Heart left ventricle (tissue), 13 donors: Measurements from ENCODE around the gene NDUFAF2.

ENCODE experiments used
- CTCF ChIP-seq, 12 donors: fragments of 200-600 bp; sonication (generic) in 4 of 12; IDR thresholded peaks; one replicate each; pipeline versions ENCODE4 v1.5.0 to v1.8.0; 2018 to 2022; ENCODE audit warnings: antibody characterized with exemption in 12 of 12, mild to moderate bottlenecking in 5 of 12
- POLR2A ChIP-seq, 2 donors: fragments of 450-650 bp; IDR thresholded peaks; one replicate each; pipeline ENCODE4 v1.6.1; 2017; ENCODE audit warnings: antibody characterized with exemption in 2 of 2, mild to moderate bottlenecking in 2 of 2, moderate library complexity in 2 of 2
- donor health status: ischemic (EF 13 %, LVEDD 7.1; RV severe dilation, severe dysfunction).
- donor health status: DM: no; HTN: yes; CAD: no.
- donor health status: DM: no; HTN: no; CAD: no.
- donor health status: ischemic (EF 25% LVEDD 6.9; RV normal size, moderate dysfunction).
- donor health status: ischemic (EF 25% LVEDD 5.7; RV mildly dilated, moderate dysfunction).
- donor health status: ischemic (EF 35%, LVEDD 5.7; RV mildly dilated, moderate dysfunction).
- donor health status: nonischemic (EF 11% LVEDD 7.7; RV severe dilation, severe dysfunction).
- donor health status: DM: yes; HTN: yes; CAD: no.
- donor health status: PGD.
- donor health status: ischemic (EF 29% LVEDD 5.4; RV normal size, mild dysfunction).
- donor health status: nonischemic (EF 23%, LVEDD 6.1; RV moderate dilation, normal function).

GRCh38 chr5:61119066-61119465 lies 174.1 kb downstream of the NDUFAF2 start:
- TF ChIP-seq CTCF (IDR thresholded peaks at IDR 0.05) (no peak), POLR2A (IDR thresholded peaks at IDR 0.05) (no peak)
